K562 (cell line): Measurements from ENCODE around the gene DDX51. TPM values are rescaled to one million over a fixed set of nuclear protein-coding genes. Genes with fewer than 3 reads are reported as not detected.

ENCODE experiments used
- ATAC-seq: fragments of 200-7000 bp; cut with Tn5 transposase; 3 replicates; pipeline ENCODE4 v1.9.1; 2020; ENCODE audit warnings: moderate library complexity
- BruUV-seq: library from RNA; stranded (reverse); fragments of 400-500 nt; replicated peaks from 2 replicates; lab custom pipeline; 2021; lab: Mats Ljungman, UMichigan
- CTCF ChIA-PET: fragments of 300-600 bp; formaldehyde crosslinking; extraction: SDS; loops from one replicate; lab custom pipeline; 2021; ENCODE audit warnings: low intra/inter-chr PET ratio; lab: Yijun Ruan, JAX
- POLR2A ChIA-PET: fragments of 300-600, 350-650 bp; sonication (Branson Sonifier 250); formaldehyde crosslinking; extraction: SDS; loops from one replicate; lab custom pipeline; 2021; ENCODE audit warnings: antibody characterized with exemption, inconsistent platforms; lab: Yijun Ruan, JAX
- DNase-seq, 4 experiments: peaks; one replicate each; pipeline versions ENCODE4 v3.0.0 to v3.0.0-alpha.2; 2011 to 2018; ENCODE audit warnings: low spot score in 3 of 4, mixed read lengths in 3 of 4; ENCODE audit errors: extremely low read depth in 1 of 4
- FAIRE-seq: peaks from 2 replicates; lab custom pipeline; 2011; peaks lifted over from hg19 to GRCh38; lab: Jason Lieb, UNC
- H2AFZ ChIP-seq: 2 replicates; pipeline ENCODE4 v1.6.0; 2011; ENCODE audit warnings: low read depth, low read length, control low read depth, inconsistent platforms
- H3K27ac ChIP-seq: fragments of 200-600 bp; 3 replicates; pipeline ENCODE4 v1.8.0; 2011; ENCODE audit warnings: low read depth, mild to moderate bottlenecking, control low read depth, inconsistent platforms, low read length, moderate library complexity, mixed read lengths; ENCODE audit errors: extremely low read depth
- H3K27me3 ChIP-seq, 2 experiments: fragments of 300-600 bp in 1 of 2; 2 replicates in 1 of 2; 3 replicates in 1 of 2; pipeline versions ENCODE4 v1.6.0 to v1.8.0; 2011; ENCODE audit warnings: inconsistent platforms in 2 of 2, low read length in 2 of 2, mild to moderate bottlenecking in 1 of 2, mixed read lengths in 1 of 2, moderate library complexity in 1 of 2; ENCODE audit not compliant: control insufficient read depth in 2 of 2, insufficient read depth in 2 of 2
- H3K36me3 ChIP-seq: fragments of 300-600 bp; 3 replicates; pipeline ENCODE4 v1.8.0; 2011; ENCODE audit warnings: mild to moderate bottlenecking, low read length, inconsistent platforms; ENCODE audit not compliant: control insufficient read depth, insufficient read depth
- H3K4me1 ChIP-seq, 2 experiments: fragments of 200-600 bp in 1 of 2; replicated peaks in 1 of 2; 2 replicates in 1 of 2; 3 replicates in 1 of 2; pipeline versions ENCODE4 v1.5.1 to v1.8.0; 2011; ENCODE audit warnings: inconsistent platforms in 2 of 2, low read length in 2 of 2, mild to moderate bottlenecking in 1 of 2, mixed read lengths in 1 of 2, moderate library complexity in 1 of 2; ENCODE audit not compliant: control insufficient read depth in 2 of 2, insufficient read depth in 2 of 2
- H3K4me2 ChIP-seq: 2 replicates; pipeline ENCODE4 v1.6.1; 2011; ENCODE audit warnings: low read length, control low read depth, inconsistent platforms, mixed read lengths; ENCODE audit not compliant: insufficient read depth
- H3K4me3 ChIP-seq: fragments of 200-600 bp; sonication (generic), shearing (Covaris generic); 2 replicates; pipeline ENCODE4 v1.5.1; 2016; ENCODE audit warnings: control low read depth, inconsistent platforms
- H3K79me2 ChIP-seq: fragments of 200-600 bp; 3 replicates; pipeline ENCODE4 v1.8.0; 2011; ENCODE audit warnings: low read length, inconsistent platforms; ENCODE audit not compliant: control insufficient read depth, insufficient read depth
- H3K9ac ChIP-seq, 2 experiments: 2 replicates each; pipeline versions ENCODE4 v1.6.0 to v1.6.1; 2011; ENCODE audit warnings: low read depth in 2 of 2, low read length in 2 of 2, control low read depth in 1 of 2, inconsistent platforms in 1 of 2, mild to moderate bottlenecking in 1 of 2, mixed read lengths in 1 of 2; ENCODE audit not compliant: insufficient read depth in 1 of 2
- H3K9me1 ChIP-seq: one replicate; pipeline ENCODE4 v1.6.0; 2011; ENCODE audit warnings: inconsistent platforms, mild to moderate bottlenecking, low read length, moderate library complexity; ENCODE audit not compliant: control insufficient read depth, insufficient read depth
- H3K9me3 ChIP-seq: replicated peaks from 2 replicates; pipeline ENCODE4 v1.5.1; 2011; ENCODE audit warnings: low read depth, low read length, inconsistent platforms; ENCODE audit not compliant: control insufficient read depth, insufficient read depth
- H4K20me1 ChIP-seq: replicated peaks from 2 replicates; pipeline ENCODE4 v1.6.1; 2011; ENCODE audit warnings: low read length, inconsistent platforms, mixed read lengths; ENCODE audit not compliant: control insufficient read depth, insufficient read depth
- E2F3 ChIP-seq: fragments of 250-450 bp; sonication (Bioruptor Pico); IDR thresholded peaks from 2 replicates; pipeline ENCODE4 v1.4.0; 2020; ENCODE audit warnings: mild to moderate bottlenecking
- ETS2 ChIP-seq: IDR thresholded peaks from 2 replicates; pipeline ENCODE4 v1.6.1; 2016; ENCODE audit warnings: borderline replicate concordance, missing genetic modification characterization, mild to moderate bottlenecking, moderate library complexity, missing compliant biosample characterization; ENCODE audit not compliant: poor library complexity, severe bottlenecking
- HMG20A ChIP-seq: fragments of 450-650 bp; formaldehyde crosslinking; conservative IDR thresholded peaks from 2 replicates; pipeline ENCODE4 v1.4.0; 2020; ENCODE audit warnings: mild to moderate bottlenecking, mixed read lengths
- NR1H2 ChIP-seq: sonication (generic); formaldehyde crosslinking; IDR thresholded peaks from 2 replicates; pipeline ENCODE4 v1.4.0; 2020; ENCODE audit warnings: mild to moderate bottlenecking, missing genetic modification reagents
- STAT5B ChIP-seq: fragments of 250-450 bp; sonication (Bioruptor Pico); IDR thresholded peaks from 2 replicates; pipeline ENCODE4 v1.8.0; 2021; ENCODE audit warnings: mild to moderate bottlenecking, inconsistent platforms
- ZBTB8A ChIP-seq: fragments of 450-650 bp; IDR thresholded peaks from 2 replicates; pipeline ENCODE4 v1.6.1; 2018; ENCODE audit warnings: mild to moderate bottlenecking, moderate library complexity; ENCODE audit not compliant: partially characterized antibody
- WGBS: fragments of 100-300 bp; shearing (Covaris generic); methylation state at CpG from one replicate; pipeline ENCODE4 v1.1.6; 2016; ENCODE audit warnings: low coverage, mixed read lengths; ENCODE audit not compliant: insufficient coverage; ENCODE audit errors: missing lambda C conversion rate; 5-methylcytosine and 5-hydroxymethylcytosine counted together
- in situ Hi-C: fragments of 300-500 bp; cut with MboI; formaldehyde crosslinking; loops from 4 replicates; pipeline ENCODE4 v1.15.0; 2018; ENCODE audit warnings: inconsistent platforms, mixed read lengths
- intact Hi-C: fragments of 100-400 bp; cut with micrococcal nuclease; formaldehyde crosslinking; loops from 2 replicates; pipeline ENCODE4 v1.14.2; 2022
- polyA plus RNA-seq, 8 experiments: library from polyadenylated mRNA; depleted of rRNA in 4 of 8; stranded (reverse) in 5 of 8; unstranded in 3 of 8; fragments of >200 nt; fragmentation: Nextera tagmentation in 2 of 8; fragmentation: Illumina TruSeq in 1 of 8; extraction: Ambion mirVana in 2 of 8; extraction: Trizol in 1 of 8; gene quantifications; 2 replicates each; pipeline versions ENCODE4 v1.2.1 to v1.2.3, GENCODE V29; 2011 to 2014; ENCODE audit warnings: inconsistent platforms in 1 of 8, missing spikeins in 1 of 8
- total RNA-seq, 7 experiments: library from RNA; depleted of rRNA in 6 of 7; stranded (reverse); fragments of >200 nt in 6 of 7; fragmentation: Illumina TruSeq in 2 of 7; extraction: Trizol in 2 of 7; gene quantifications; 2 replicates each; pipeline versions ENCODE4 v1.2.1 to v1.2.3, GENCODE V29; 2011 to 2021; ENCODE audit warnings: low replicate concordance in 1 of 7
- TF ChIP-seq, protein P1 (sequence below): fragments of 200-800 bp; sonication (Bioruptor generic); IDR thresholded peaks from 2 replicates; pipeline ENCODE4 v1.6.1; 2016; ENCODE audit warnings: missing genetic modification characterization, missing compliant biosample characterization
- TF ChIP-seq, protein P2 (sequence below): fragments of 450-650 bp; formaldehyde crosslinking; IDR thresholded peaks from 2 replicates; pipeline ENCODE4 v1.4.0; 2022; ENCODE audit warnings: mild to moderate bottlenecking, moderate library complexity
- TF ChIP-seq, protein P3 (sequence below): fragments of 450-650 bp; formaldehyde crosslinking; IDR thresholded peaks from 2 replicates; pipeline ENCODE4 v1.4.0; 2020; ENCODE audit warnings: mild to moderate bottlenecking, mixed read lengths
- TF ChIP-seq, protein P4 (sequence below): IDR thresholded peaks from 2 replicates; pipeline ENCODE4 v1.6.1; 2011; ENCODE audit warnings: borderline replicate concordance, low read depth, mild to moderate bottlenecking, moderate library complexity, low read length; ENCODE audit not compliant: insufficient read depth, poor library complexity, severe bottlenecking
- TF ChIP-seq, protein P5 (sequence below): fragments of 450-650 bp; formaldehyde crosslinking; IDR thresholded peaks from 2 replicates; pipeline ENCODE4 v1.4.0; 2020; ENCODE audit warnings: mild to moderate bottlenecking

The DDX51 gene
- total and polyA plus RNA-seq, 9 of the 15 experiments (the other 6 are each of a cell fraction or from before 2014, with no cell fraction given): 1.1 to 35.9 (median 12.4) TPM

DNA sequence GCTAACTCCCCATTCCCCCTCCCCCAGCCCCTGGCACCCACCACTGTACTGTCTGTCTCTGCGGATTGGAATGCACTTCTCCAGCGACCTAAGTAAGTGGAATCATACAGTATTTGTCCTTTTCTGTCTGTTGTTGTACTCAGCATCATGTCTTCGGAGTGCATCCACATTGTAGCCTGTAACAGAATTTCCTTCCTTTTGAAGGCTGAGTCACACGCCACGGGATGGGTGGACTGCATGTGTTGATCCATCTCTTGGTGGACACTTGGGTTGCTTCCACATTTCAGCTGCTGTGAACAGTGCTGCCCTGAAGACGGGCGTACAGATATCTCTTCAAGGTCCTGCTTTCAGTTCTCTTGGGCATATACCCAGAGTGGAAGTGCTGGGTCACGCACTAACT is 34.4 kb downstream of the DDX51 start:
- FAIRE-seq: no peak
- CTCF ChIA-PET: no interaction called here
- BruUV-seq: no TSS peak
- Histone ChIP-seq H3K4me2 (no peak overlapping the region), H2AFZ (no peak overlapping the region), H3K9ac (no peak overlapping the region), H3K4me1 (peaks cover 0 to 5% of the 10 kb centered on the region in 2 experiments; a peak in 1 of 5 replicates), H3K36me3 (peaks cover 72% of the 10 kb centered on the region; the same call in 2 of the 3 replicates), H3K79me2 (peaks cover 6% of the 10 kb centered on the region; the same call in 2 of the 3 replicates), H3K9me1 (no peaks in the 10 kb centered on the region), H3K4me3 (no peak overlapping the region), H3K27ac (no peak overlapping the region), H3K27me3 (no peaks in the 10 kb centered on the region), H4K20me1 (no peaks in the 10 kb centered on the region), H3K9me3 (no peaks in the 10 kb centered on the region)
- intact Hi-C loops (no loop called here), in situ Hi-C loops (no loop called here)
- ATAC-seq: no peak
- POLR2A ChIA-PET: no interaction called here
- DNase-seq: no peak
- 97% methylated on average over 8 of the region's 8 CpGs for WGBS
- TF ChIP-seq, protein P1, sequence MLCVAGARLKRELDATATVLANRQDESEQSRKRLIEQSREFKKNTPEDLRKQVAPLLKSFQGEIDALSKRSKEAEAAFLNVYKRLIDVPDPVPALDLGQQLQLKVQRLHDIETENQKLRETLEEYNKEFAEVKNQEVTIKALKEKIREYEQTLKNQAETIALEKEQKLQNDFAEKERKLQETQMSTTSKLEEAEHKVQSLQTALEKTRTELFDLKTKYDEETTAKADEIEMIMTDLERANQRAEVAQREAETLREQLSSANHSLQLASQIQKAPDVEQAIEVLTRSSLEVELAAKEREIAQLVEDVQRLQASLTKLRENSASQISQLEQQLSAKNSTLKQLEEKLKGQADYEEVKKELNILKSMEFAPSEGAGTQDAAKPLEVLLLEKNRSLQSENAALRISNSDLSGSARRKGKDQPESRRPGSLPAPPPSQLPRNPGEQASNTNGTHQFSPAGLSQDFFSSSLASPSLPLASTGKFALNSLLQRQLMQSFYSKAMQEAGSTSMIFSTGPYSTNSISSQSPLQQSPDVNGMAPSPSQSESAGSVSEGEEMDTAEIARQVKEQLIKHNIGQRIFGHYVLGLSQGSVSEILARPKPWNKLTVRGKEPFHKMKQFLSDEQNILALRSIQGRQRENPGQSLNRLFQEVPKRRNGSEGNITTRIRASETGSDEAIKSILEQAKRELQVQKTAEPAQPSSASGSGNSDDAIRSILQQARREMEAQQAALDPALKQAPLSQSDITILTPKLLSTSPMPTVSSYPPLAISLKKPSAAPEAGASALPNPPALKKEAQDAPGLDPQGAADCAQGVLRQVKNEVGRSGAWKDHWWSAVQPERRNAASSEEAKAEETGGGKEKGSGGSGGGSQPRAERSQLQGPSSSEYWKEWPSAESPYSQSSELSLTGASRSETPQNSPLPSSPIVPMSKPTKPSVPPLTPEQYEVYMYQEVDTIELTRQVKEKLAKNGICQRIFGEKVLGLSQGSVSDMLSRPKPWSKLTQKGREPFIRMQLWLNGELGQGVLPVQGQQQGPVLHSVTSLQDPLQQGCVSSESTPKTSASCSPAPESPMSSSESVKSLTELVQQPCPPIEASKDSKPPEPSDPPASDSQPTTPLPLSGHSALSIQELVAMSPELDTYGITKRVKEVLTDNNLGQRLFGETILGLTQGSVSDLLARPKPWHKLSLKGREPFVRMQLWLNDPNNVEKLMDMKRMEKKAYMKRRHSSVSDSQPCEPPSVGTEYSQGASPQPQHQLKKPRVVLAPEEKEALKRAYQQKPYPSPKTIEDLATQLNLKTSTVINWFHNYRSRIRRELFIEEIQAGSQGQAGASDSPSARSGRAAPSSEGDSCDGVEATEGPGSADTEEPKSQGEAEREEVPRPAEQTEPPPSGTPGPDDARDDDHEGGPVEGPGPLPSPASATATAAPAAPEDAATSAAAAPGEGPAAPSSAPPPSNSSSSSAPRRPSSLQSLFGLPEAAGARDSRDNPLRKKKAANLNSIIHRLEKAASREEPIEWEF (CRISPR knock-in tag): no peak
- TF ChIP-seq, protein P2, sequence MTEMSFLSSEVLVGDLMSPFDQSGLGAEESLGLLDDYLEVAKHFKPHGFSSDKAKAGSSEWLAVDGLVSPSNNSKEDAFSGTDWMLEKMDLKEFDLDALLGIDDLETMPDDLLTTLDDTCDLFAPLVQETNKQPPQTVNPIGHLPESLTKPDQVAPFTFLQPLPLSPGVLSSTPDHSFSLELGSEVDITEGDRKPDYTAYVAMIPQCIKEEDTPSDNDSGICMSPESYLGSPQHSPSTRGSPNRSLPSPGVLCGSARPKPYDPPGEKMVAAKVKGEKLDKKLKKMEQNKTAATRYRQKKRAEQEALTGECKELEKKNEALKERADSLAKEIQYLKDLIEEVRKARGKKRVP: no peak
- TF ChIP-seq, protein P3, sequence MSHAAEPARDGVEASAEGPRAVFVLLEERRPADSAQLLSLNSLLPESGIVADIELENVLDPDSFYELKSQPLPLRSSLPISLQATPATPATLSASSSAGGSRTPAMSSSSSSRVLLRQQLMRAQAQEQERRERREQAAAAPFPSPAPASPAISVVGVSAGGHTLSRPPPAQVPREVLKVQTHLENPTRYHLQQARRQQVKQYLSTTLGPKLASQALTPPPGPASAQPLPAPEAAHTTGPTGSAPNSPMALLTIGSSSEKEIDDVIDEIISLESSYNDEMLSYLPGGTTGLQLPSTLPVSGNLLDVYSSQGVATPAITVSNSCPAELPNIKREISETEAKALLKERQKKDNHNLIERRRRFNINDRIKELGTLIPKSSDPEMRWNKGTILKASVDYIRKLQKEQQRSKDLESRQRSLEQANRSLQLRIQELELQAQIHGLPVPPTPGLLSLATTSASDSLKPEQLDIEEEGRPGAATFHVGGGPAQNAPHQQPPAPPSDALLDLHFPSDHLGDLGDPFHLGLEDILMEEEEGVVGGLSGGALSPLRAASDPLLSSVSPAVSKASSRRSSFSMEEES (CRISPR knock-in tag): no peak
- TF ChIP-seq E2F3 (CRISPR knock-in tag): no peak
- TF ChIP-seq, protein P4, sequence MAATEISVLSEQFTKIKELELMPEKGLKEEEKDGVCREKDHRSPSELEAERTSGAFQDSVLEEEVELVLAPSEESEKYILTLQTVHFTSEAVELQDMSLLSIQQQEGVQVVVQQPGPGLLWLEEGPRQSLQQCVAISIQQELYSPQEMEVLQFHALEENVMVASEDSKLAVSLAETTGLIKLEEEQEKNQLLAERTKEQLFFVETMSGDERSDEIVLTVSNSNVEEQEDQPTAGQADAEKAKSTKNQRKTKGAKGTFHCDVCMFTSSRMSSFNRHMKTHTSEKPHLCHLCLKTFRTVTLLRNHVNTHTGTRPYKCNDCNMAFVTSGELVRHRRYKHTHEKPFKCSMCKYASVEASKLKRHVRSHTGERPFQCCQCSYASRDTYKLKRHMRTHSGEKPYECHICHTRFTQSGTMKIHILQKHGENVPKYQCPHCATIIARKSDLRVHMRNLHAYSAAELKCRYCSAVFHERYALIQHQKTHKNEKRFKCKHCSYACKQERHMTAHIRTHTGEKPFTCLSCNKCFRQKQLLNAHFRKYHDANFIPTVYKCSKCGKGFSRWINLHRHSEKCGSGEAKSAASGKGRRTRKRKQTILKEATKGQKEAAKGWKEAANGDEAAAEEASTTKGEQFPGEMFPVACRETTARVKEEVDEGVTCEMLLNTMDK: no peak
- no peak for TF ChIP-seq HMG20A (CRISPR knock-in tag)
- TF ChIP-seq STAT5B (CRISPR knock-in tag): no peak
- TF ChIP-seq, protein P5, sequence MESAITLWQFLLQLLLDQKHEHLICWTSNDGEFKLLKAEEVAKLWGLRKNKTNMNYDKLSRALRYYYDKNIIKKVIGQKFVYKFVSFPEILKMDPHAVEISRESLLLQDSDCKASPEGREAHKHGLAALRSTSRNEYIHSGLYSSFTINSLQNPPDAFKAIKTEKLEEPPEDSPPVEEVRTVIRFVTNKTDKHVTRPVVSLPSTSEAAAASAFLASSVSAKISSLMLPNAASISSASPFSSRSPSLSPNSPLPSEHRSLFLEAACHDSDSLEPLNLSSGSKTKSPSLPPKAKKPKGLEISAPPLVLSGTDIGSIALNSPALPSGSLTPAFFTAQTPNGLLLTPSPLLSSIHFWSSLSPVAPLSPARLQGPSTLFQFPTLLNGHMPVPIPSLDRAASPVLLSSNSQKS (CRISPR knock-in tag): no peak
- no peak for TF ChIP-seq ZBTB8A
- TF ChIP-seq NR1H2 (CRISPR knock-in tag): no peak
- no peak for TF ChIP-seq ETS2 (tag)
